ENCODE results near the gene SLC30A1.

- TF ChIP-seq CTCF (conservative IDR thresholded peaks at IDR 0.05; ENCODE audit: low read depth, low read length) (no peak), EZH2 (IDR thresholded peaks at IDR 0.05; ENCODE audit: low read length, unreplicated experiment) (no peak)
Measured at GRCh38 chr1:211529011-211529410, 50.0 kb downstream of the SLC30A1 start.

Data from PC-3 (cell line).